HG03432 (cell line): Measurements from ENCODE around the gene FECH.
A peak's percentile ranks its signal among the peaks of the same experiment; 100 is the strongest.
"Not testable (repeated sequence)": the region's sequence is repeated elsewhere in the genome, so short reads cannot be mapped to it uniquely, and the experiment has no call there.

ENCODE experiments used
- ATAC-seq: cut with Tn5 transposase; IDR thresholded peaks from one replicate; pipeline ENCODE4 v1.9.1; 2021; ENCODE audit warnings: mild to moderate bottlenecking, moderate library complexity; ENCODE audit not compliant: unreplicated experiment

The FECH gene, protein sequence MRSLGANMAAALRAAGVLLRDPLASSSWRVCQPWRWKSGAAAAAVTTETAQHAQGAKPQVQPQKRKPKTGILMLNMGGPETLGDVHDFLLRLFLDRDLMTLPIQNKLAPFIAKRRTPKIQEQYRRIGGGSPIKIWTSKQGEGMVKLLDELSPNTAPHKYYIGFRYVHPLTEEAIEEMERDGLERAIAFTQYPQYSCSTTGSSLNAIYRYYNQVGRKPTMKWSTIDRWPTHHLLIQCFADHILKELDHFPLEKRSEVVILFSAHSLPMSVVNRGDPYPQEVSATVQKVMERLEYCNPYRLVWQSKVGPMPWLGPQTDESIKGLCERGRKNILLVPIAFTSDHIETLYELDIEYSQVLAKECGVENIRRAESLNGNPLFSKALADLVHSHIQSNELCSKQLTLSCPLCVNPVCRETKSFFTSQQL

DNA sequence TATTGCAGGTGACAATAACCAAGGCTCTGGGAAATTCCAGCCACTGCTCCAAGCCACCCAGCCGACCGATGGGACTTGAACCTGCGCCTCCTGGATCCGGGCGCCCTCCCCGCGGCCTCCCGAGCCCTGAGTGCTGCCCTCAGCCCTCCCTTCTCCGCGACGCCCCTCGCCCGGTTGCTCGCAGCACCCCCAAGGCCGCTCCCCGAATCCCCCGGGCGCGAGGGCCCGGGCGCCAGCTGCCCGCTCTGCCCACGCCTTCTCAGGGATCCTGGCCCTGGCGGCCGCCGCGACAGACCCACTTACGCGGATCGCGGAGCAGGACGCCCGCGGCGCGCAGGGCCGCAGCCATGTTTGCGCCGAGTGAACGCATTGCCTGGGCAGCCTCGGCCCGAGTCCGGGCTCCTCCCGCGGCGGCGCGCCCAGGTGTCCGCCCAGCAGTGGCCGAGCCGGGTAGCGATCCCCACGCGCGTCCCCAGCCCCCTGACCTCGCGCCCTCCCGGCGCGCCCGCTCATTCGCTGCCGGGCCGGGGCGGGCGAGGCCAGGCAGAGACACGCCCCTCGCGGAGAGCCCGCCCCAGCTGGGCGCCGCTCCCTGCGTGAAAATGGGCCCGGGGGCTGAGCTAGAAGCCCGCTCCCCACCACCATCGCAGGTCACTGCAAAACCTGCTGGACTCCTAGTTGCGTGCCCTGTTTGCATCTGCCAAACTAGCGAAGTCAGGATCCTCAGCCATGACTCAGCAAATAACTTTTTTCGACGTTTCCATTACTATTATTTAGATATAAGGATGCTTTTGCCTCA, at the start of gene FECH:
Gene FECH (minus strand): TSS at position 452 of the 799 bp plus-strand sequence. CDS start 82 bp downstream, at position 370.
- ATAC-seq, result peak; percentile 97

DNA sequence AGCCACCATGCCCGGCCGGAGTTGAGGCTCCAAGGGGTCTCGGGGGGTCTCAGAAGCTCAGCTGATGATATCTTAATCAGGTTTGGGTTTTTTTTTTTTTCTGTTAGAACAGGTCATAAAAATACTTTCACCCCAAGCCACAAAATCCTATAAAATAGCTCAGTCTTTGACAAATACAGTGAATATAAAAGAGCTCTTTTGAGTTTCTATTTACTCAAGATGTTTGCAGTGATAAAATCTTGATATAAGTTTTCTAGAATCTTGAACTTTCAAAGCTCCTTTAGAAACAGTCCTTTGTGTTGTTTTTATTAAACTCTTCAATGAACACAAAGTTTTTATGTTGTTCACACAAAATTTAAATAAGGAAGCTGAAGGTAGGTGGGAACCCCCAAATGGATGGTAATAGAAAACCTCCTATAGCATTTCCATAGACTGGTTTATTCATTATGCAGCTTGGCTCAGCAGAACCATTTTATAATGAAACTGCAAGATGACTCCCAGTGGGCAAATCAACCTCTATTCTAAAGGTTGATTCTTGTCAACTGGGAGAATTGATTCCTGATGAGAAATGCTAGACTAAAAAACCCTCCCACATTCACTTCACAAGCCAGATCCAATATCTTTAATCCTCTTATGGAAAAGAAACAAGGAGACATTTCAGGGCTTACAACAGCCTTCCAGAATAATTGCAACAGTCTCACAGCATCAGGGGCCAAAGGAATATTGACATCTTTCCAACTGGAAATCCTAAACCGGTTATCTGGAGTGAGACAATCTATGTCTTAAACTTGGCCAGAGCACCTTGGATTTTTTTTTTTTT, 48.7 kb upstream of the FECH start:
- no peak for ATAC-seq

DNA sequence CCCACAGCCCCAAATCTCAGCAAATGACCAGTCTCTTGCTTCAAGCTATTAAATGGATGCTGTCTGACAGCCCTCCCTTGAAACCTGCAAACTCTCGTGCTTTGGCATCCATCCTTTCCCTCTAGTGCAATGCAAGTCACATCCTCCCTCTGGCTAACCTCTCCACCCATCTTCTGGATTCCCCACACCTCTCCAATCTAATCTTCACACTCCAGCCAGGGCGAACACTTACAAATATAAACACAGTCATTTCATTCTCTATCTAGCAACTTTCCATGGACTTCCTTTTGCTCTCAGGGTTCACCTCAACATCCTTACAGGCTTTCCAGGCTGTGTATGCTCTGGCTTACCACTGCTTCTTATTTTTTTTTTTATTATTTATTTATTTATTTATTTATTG, 45.2 kb upstream of the FECH start:
- no peak for ATAC-seq

DNA sequence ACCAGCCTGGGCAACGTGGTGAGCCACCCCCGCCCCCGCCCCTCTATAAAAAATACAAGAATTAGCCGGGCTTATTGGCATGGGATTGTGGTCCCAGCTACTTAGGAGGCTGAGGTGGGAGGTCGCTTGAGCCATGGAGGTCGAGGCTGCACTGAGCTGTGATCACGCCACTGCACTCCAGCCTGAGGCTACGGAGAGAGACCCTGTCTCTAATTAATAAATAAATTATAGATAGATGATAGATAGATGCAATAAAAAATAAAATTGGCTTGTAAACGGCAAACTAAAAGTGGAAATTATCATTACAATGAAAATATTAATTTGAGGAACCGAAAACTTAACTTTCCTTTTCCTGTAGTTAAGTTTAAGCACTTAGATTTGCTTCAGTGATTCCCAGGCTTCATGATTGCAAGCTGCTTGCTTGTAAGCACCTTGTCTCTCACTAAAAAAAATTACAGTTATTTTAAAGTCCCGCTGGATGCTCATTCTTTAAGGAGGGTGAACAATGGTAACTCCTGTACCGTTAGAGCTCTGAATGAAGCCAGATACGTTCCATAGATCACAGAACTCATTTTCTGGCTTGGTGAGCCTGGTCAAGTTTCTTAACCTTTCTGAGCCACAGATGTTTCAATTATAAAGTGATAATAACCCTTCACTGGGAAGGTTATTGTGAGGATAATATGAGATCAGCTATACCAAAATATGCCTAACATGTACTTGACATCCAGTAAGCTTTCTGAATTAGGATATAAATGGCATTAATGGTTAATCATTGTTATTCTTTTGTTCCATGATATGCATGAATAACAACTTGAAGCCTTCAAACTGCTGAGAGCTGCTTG, 44.5 kb upstream of the FECH start:
- ATAC-seq, result peak; percentile 43

DNA sequence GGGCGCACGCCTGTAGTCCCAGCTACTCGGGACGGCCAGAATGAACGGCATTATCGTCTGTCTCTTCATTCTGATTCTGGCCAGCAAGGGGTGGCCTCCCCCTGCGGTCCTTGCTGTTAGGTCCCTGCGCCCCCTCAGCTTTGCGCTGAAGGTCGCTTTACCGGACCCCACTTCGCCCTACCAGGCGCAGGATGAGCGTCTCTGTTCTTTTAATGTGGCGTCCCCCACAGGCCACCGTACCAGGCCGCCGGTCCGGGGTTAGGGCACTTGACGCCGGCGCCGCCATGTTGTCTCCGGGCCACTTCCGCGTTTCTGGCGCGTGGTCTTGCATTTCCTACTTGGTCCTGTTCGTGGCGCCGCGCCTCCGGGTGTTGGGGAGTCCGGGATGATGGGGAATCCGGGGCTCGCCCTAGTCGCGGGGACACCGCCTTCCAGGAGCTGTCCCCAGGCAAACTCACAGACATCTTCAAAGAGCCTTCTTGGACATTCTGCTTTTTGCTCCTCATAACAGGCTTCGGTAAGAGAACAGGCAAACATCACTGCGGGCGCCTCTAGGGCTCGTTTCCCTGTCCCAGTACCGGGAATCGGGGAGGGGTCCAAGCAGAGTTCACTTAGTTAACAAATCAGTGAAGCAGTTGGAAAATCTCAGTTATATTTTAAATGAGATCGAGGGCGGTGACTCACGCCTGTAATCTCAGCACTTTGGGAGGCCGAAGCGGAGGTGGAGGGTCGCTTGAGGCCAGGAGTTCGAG, 43.7 kb upstream of the FECH start:
- peak; percentile 96 for ATAC-seq

DNA sequence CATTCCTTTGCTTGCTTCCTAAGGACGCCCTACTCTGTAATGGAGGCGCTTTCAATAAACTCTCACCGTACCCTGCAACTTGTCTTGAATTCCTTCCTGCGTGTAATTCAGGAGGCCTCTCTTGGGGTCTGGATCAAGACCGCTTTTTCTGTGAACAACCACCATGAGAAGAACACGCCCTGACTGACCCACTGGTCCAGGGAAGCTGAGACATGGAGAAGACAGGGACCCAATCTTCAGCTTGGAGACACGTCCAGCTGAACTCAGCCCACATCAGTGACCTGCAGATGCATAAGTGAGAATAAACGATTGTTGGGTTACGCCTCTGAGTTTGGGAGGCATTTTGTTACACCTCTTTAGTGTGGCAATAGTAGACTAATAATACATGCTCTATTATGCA, 42.9 kb upstream of the FECH start:
- ATAC-seq, result no peak

DNA sequence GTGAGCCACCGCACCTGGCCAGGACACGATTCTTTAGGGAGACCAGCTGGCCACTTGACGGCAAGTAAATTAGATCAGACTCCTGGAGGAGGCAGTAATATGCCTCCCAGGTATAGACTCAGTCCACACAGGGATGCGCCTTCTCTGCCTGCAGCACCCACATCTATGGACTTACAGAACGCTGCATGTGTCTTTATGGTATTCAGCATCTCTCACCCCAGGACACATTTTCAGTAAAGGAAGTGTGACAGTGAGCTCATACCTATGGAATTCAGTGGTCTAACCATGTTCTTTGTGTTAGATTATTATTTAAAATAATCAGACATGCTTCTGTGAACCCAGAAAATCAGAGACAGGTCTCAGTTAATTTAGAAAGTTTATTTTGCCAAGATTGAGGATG, 41.0 kb upstream of the FECH start:
- no peak for ATAC-seq

DNA sequence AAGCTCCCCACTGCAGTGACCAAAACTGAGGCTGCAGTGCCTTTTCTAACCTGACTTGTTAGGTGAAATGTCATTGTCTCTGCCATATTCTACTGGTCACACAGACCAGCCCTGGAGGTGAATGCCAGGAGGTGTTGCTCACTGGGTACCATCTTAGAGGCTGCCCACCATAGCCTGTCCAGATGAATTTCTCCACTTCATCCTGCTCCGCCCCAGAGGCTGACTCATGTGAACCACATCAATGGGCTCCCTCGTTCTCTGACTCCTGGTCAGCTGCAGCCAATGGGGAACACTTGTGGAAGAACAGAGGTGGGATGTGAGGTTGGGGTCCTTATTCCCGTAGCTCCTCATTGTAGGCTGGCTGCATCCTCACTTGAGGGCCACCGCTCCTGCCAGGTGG, 38.5 kb upstream of the FECH start:
- no peak for ATAC-seq

DNA sequence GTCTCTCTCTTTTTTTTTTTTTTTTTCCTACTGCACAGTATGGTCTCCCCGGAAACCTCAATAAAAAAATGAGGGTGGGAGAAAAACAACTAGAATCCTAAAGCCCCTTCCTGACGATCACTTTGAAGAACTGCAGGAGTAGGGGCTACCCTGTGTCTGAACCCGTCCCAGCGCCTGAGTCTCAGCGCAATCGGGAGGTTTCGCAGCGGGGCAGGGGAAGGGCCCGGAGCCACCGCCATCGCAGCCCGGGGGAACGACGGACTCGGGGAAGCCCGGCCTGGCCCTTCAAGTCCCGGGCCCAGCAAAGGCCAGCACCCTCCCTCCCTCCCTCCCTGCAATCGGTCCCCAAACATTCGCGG, 34.7 kb upstream of the FECH start:
- peak; percentile 27 for ATAC-seq

DNA sequence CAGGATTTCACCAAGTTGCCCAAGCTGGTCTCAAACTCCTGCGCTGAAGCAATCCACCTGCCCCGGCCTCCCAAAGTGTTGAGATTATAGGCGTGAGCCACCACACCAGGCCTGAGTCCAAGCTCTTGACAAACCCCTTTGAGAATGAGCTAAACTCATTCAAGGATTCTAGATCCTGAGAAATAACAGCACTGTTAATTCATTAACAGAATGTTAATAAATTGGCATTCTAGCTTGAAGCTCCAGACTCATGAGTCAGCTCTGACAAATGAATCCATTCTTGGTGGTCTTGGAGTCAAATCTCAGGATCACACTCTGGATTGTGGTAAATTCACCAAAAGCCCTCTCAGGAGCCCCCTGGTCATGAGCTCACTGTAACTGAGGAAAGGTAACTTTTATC, 33.4 kb upstream of the FECH start:
- no peak for ATAC-seq

DNA sequence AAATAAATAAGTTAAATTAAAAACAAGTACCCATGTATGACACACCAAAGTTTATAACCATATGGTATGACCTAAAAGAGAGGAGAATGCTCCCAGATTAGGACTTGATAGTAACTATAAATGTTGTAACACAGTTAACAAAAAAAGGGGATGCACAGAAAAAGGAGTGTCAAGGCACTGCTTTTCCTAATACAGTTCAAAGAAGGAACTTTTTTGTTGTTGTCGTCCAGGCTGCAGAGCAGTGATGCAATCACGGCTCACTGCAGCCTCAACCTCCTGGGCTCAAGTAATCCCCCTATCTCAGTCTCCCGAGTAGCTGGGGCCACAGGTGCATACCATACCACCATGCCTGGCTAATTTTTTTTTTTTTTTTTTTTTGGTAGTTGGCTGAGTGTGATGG, 32.4 kb upstream of the FECH start:
- no peak for ATAC-seq

DNA sequence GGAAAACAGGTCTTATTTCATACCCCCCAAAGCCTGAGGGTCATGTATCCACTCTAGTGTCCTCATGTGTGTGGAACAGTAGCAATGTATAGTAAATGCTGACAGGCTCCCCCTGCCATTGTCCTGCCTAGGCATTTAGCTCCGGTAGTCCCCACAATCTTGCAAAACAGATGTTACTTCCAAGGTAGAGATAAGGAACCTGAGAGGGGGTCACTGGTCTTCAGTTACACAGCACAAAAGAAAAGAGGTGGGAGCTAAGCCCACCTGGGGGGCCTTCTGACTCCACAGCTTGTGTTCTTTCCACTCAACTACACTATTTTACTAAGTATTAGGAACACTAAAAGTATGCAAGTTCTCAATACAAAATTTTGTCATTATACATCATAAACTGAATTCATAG, 17.4 kb upstream of the FECH start:
- ATAC-seq, result no peak

DNA sequence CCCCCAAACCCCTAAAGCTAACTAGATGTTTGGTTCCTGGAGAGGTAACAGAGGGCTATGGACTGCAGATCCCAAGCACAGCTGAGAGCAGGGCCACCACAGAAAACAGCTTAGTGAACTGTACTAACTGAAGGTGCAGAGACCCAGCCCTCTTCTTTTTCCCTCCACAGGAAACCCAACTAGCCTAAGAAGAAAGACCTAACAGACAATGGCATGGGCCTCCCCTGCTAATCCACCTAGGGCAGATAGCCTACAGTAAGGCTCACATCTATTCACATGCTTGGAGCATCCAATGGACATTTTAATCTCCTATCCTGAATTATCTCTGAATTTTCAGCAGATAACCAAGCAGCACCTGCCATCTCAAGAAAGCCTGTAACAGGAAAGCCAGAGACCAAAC, 8.8 kb upstream of the FECH start:
- ATAC-seq, result no peak

DNA sequence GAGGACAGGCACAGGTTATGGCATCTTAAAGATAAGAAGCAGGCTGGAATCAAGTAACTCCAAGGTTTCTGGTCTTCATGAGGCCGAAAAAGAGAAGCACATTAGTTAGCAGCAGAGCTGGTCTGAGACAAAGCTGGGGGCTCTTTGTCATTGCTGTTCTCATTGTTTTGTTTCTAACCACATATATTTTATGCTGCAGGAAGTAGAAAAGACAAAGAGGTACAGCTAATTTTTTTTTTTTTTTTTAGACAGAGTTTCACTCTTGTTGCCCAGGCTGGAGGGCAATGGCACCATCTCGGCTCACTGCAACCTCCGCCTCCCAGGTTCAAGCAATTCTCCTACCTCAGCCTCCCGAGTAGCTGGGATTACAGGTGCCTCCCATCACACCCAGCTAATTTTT, 6.2 kb upstream of the FECH start:
- not testable (repeated sequence) for ATAC-seq

DNA sequence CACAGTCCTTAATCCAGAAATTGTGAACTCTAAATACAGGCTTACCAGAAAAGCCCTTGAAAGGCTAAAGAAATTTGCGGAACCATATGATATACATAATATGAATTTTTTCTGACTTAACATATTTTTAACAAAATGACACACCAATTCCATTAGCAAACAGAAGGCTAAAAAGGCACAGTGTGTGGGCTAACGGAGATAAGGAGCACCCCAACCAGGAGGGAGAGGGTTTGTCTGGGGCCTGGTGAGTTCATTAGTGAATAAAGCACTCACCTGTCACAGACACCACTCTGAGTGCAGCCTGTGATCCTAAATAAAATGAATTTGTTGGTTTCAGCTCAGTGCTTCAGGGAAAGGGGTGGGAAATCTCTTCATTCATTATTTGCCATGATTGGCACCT, 2.7 kb upstream of the FECH start:
- ATAC-seq, result no peak

DNA sequence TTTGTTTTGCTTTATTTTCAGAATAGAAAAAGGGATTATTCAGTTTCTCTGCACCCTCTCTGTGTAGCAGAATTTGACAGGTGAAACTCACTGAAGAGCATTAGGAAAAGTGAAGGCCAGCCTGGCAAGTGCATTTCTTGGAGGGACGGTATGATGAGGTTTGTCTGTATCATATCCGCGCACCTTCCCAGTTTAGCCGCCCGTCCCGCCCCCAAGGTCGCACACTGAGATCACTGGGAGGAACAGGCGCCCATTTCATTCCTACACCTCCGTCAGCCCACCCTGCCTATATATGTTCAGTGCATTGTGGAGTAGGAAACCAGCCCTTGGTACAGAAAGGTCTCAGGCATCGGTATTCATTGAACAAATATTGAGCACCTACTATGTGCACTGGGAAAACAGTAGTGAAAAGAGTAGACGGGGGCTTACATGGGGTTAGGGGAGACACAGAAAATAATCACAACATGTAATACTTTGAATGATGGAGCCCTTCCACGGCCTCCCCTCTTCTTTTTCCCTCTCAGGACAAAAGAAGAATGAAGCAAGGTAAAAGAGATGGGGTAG, 678 bp upstream of the FECH start:
- no peak for ATAC-seq

DNA sequence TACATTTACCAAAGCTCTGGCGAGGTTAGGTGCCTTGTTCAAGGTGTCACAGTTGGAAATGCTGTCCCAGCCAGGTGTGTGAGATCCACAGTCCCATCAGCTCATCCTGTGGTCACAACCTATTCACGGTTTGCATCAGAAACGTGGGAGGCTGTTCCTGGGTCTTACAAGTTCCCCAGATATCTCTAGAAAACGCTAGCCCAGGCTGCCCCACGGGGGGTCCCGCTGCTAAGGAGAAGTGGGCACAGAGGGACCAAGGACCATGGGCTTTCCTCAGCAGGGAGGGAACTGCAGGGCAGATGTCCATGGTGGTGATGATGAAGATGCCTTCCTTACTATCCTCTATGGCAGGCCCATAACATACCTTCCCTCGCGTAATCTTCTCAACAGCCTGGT, 649 bp downstream of the FECH start:
- no peak for ATAC-seq

DNA sequence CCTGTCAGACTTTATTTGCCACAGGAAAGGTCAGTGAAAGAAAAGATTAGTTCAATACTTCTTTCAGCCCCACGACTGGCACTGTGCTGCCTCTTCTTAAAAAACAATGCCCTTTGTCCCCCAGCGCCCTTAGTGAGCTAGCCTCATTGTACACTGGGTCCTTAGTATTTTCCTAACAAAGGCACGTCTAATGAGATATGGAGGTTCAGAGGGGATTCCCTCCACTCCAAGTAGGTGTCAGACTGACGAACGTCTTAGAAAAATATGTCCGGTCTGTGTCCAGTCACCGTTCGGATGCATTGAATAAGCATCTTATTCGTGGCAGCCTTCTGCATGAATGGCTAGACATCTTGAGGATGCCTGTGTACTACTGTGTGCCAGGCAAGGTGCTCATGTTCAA, 1.1 kb downstream of the FECH start:
- ATAC-seq, result no peak

DNA sequence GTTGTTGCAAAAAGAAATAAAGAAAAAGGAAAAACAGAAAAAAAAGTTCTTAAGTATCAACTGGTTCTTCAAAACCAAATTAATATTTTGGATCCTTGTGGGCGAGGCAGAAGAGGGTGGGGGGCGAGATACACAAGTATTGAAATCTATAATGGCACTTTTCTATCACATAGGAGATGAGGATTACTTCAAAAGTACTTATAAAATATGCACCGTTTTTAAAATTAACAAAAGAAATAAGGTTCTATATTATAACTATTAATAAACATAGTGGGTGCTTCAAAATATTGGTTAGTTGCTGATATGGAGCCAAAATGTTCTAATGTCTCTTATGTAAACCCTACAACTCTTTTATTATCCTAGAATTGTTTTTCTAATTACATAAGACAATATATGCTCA, 2.1 kb downstream of the FECH start:
- no peak for ATAC-seq
